HUES48 (cell line): Measurements from ENCODE around the gene MMP15.

ENCODE experiments used
- H3K27ac ChIP-seq: one replicate; pipeline ENCODE4 v1.7.0; 2013; ENCODE audit warnings: low read depth, low read length, inconsistent platforms
- H3K27me3 ChIP-seq: 2 replicates; pipeline ENCODE4 v1.6.1; 2013; ENCODE audit warnings: mild to moderate bottlenecking, low read length; ENCODE audit not compliant: control insufficient read depth, insufficient read depth
- H3K36me3 ChIP-seq: 2 replicates; pipeline ENCODE4 v1.6.1; 2013; ENCODE audit warnings: low read length; ENCODE audit not compliant: control insufficient read depth, insufficient read depth
- H3K4me1 ChIP-seq: 2 replicates; pipeline ENCODE4 v1.6.1; 2013; ENCODE audit warnings: mild to moderate bottlenecking, low read length; ENCODE audit not compliant: control insufficient read depth, insufficient read depth
- H3K4me3 ChIP-seq: 2 replicates; pipeline ENCODE4 v1.5.1; 2013; ENCODE audit warnings: mild to moderate bottlenecking, low read depth, low read length
- H3K9ac ChIP-seq: 2 replicates; pipeline ENCODE4 v1.6.1; 2013; ENCODE audit warnings: mild to moderate bottlenecking, low read depth, low read length, moderate library complexity
- H3K9me3 ChIP-seq: 2 replicates; pipeline ENCODE4 v1.6.1; 2013; ENCODE audit warnings: low read length; ENCODE audit not compliant: control insufficient read depth, insufficient read depth

Gene MMP15

DNA sequence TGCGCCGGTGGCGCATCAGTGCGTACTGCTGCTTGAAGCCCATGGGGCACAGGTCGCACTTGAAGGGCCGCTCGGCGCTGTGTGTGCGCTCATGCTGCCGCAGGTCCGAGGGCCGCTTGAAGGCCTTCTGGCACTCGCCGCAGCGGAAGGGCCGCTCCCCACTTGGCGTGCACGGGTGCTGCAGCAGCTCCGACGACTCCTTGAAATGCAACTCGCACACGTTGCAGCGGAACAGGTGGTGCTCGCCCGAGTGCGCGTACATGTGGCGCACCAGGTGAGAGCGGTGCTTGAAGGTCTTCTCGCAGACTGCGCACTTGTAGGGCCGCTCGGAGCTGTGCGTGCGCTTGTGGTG is 28.4 kb upstream of the MMP15 start:
- Histone ChIP-seq H3K9ac (no peak overlapping the region), H3K4me3 (no peak overlapping the region), H3K27ac (no peak overlapping the region), H3K27me3 (no peaks in the 10 kb centered on the region), H3K9me3 (no peaks in the 10 kb centered on the region), H3K4me1 (peaks cover 12% of the 10 kb centered on the region; the same call in 1 of the 2 replicates), H3K36me3 (peaks cover 23% of the 10 kb centered on the region)

DNA sequence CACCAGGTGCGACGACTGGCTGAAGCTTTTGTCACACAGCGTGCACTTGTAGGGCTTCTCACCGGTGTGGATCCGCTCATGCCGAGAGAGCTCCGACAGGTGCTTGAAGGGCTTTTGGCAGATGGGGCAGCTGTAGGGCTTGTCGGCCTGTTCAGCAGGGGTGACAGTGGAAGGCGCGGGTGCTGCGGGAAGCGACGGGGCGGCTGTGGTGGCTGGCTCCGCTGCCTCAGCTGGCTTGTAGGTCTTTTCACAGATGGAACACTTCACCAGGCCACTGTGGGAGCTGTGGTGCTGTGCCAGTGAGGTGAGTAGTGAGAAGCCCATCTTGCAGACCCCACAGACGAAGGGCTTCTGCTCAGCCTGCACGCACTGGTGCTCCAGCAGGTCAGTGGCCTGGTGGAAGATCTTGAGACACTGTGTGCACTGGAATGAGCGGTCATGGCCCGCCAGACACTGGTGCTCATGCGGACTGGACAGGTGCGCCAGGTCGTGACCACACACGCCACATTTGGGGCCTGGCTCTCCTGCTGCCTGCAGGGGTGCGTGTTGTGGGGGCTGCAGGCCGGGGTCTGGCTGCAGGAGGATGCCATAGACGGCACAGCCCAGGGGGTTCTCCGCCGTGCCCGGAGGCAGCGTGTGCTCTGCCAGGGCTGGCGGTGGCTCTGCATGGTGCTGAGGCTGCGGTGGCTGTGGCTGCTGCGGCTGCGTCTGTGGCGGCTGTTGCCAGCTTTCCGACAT is 27.9 kb upstream of the MMP15 start:
- peaks cover 12% of the 10 kb centered on the region; the same call in 1 of the 2 replicates for H3K4me1 ChIP-seq
- no peak overlapping the region for H3K4me3 ChIP-seq
- no peak overlapping the region for H3K27ac ChIP-seq

DNA sequence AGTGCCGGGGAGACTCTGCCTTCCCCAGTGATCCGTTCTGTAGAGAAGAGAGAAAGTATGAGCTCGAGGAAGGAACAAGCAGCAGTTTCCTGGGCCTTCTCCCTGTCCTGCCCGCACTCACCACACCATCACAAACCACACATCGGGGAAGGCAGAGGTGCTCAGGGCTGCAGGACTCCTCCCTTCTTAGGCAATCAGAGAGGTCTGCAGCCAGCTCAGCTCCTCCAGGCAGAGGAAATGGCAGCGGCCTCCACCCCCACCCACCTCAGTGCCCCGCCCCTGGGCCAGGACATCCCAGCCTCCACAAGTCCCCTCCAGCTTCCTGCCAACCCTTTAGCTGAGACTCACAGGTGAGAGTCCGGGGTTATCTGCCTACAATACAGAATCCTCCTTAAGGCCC is 27.1 kb upstream of the MMP15 start:
- Histone ChIP-seq H3K36me3 (peaks cover 35% of the 10 kb centered on the region), H3K27ac (no peak overlapping the region)

More for the DNA sequence above, 27.9 kb upstream of the MMP15 start:
- Histone ChIP-seq H3K9ac (no peak overlapping the region), H3K27me3 (no peaks in the 10 kb centered on the region), H3K36me3 (peaks cover 27% of the 10 kb centered on the region), H3K9me3 (no peaks in the 10 kb centered on the region)

DNA sequence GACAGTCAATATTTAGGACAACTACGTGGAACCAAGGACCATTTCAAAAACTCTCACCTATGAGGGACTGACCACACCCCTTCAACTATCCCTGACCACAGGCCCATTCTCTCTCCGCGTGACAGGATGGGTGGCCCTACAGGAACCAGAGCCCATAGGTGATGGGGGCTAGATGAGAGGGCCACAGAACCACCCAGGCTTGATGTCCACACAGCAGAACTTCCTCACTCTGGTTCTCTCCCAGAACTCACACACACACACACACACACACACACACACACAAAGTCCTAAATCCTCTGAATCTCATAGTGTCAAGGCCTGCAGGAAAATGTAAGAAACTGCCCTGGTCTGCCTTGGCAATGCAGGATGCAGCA is 26.6 kb upstream of the MMP15 start:
- no peaks in the 10 kb centered on the region for H3K27me3 ChIP-seq
- H3K9me3 ChIP-seq = no peaks in the 10 kb centered on the region
- no peak overlapping the region for H3K27ac ChIP-seq
- H3K4me1 ChIP-seq = peaks cover 12% of the 10 kb centered on the region; the same call in 1 of the 2 replicates
- no peak overlapping the region for H3K4me3 ChIP-seq
- no peak overlapping the region for H3K9ac ChIP-seq
- H3K36me3 ChIP-seq = peaks cover 38% of the 10 kb centered on the region

More for the DNA sequence above, 27.1 kb upstream of the MMP15 start:
- Histone ChIP-seq H3K4me1 (peaks cover 12% of the 10 kb centered on the region; the same call in 1 of the 2 replicates), H3K4me3 (no peak overlapping the region), H3K9ac (no peak overlapping the region), H3K9me3 (no peaks in the 10 kb centered on the region), H3K27me3 (no peaks in the 10 kb centered on the region)

DNA sequence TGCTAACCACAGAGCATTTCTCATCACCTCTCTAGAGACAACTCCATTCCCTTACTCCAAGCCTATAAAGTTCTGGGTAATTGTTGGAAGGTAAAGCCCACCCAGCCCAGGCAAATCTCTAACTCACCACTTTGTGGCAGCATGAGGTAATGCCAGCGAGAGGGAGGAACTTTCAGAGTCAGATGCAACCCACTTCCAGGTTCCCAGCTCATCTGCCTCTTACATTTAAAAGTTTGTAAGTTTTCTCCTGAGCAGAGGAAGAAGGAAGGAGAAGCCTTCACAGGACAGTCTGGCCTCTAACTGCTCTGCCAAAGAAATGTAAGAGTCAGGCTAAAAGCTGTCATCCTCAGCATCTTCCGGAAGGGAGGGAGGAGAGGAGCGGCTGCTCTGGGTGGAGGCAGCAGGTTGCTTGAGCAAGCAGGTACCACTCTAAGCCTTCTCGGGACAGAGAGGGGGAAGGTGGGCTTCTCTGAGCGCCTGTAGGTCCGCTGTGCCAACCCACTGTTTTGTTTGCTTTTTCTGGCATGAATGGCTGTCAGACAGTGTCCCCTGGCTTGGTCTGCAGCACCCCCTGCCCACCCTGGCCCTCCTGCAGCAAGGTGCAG is 26.1 kb upstream of the MMP15 start:
- Histone ChIP-seq H3K9me3 (no peaks in the 10 kb centered on the region), H3K27ac (no peak overlapping the region), H3K36me3 (peaks cover 40% of the 10 kb centered on the region), H3K4me1 (peaks cover 12% of the 10 kb centered on the region; the same call in 1 of the 2 replicates), H3K9ac (no peak overlapping the region), H3K27me3 (no peaks in the 10 kb centered on the region), H3K4me3 (peak overlapping the region; percentile 90)

DNA sequence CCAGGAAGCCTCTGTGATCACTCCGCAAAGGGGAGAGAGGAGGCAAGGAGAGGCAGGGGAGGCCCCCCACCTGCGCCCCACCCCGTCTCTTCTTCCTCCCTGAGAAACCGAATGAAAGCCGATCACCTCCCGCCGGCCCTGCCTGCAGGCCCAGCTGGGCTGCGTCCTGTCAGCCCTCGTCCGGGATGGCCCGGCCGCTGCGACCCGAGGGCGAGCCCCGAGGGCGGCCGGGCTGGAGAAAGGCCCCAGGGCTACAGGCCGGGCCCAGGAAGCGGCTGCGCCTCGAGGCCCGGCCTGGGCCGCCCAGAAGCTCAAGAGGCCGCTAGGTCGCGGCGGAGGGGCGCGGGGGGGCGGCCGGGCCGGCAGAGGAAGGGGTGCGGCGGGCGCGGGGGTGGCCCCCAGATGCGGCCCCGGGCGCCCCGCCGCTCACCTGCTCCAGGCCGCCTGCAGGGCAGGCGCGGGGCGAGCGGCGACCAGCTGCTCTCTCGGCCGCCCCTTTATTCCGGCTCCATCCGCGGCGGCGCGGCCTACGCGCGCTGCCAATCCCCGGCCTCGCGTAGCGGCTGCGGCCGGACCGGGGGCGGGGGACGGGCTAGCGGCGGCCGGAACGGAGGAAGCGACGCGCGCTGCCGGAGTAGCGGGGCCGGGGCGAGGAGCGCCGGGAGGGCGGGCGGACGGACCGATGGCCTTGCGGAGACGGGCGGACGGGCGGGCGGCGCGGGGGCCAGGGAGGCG is 25.4 kb upstream of the MMP15 start, which contains the start of gene ZNF319:
Gene ZNF319, minus strand, starts transcription at position 702 of the 735 bp plus-strand sequence. CDS start 2,407 bp downstream, outside the sequence.
- peak within 1 kb of the TSS; percentile 90 for H3K4me3 ChIP-seq
- peak within 1 kb of the TSS; percentile 86 for H3K27ac ChIP-seq
- H3K27me3 ChIP-seq = no peaks in the 10 kb centered on the region
- H3K9me3 ChIP-seq = no peaks in the 10 kb centered on the region
- H3K9ac ChIP-seq = peak within 1 kb of the TSS; percentile 58
- H3K36me3 ChIP-seq = peaks cover 44% of the 10 kb centered on the region
- peaks cover 12% of the 10 kb centered on the region; the same call in 1 of the 2 replicates for H3K4me1 ChIP-seq

DNA sequence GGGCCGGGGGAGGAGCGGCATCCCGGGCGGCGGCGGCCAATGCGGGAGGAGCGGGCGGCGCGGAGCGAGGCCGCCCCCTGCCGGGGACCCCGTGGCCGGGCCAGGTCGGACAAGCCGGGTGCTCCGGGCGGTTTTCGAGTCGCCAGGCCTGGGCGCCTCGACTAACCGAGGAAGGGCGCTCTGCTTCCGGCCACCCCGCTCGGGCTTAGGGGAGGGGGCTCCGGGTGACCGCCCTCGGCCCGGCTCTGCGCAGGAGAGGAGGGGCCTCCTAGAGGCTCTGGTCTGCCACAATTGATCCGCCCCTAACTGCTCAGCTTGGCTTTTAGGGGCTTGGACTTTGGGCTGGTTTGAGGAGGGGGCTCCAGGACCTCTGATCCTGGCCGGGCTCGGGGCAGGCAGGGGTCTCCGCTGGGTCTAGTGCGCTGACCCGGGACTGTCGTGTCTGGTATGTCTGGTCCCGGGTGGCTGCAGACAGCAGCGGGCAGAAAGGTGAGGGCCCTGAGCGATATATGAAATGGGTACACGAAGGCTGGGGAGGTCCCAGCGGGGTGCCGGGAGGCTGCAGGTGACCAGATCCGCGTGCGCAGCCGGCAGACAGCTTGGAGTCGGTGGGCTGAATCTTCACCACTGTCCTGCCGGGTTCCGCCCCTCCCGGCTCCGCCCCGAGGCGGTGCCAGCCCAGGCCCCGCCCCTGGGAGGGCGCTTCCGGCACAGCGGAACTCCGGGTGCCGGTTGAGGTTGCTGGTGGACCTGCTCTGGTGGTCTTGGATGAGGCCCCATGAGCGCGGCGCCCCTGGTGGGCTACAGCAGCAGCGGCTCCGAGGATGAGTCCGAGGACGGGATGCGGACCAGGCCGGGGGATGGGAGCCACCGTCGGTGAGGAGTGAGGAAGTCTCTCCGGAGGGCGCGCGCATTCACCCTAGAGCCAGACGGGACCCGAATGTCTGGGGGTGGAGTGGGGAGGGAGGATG is 24.6 kb upstream of the MMP15 start, which contains the start of gene USB1:
Gene USB1, plus strand, starts transcription at position 702 of the 971 bp plus-strand sequence. Its CDS starts 77 bp downstream, at position 779.
- H3K9me3 ChIP-seq = no peaks in the 10 kb centered on the region
- H3K27ac ChIP-seq = peak within 1 kb of the TSS; percentile 86
- peak within 1 kb of the TSS; percentile 58 for H3K9ac ChIP-seq
- peaks cover 12% of the 10 kb centered on the region; the same call in 1 of the 2 replicates for H3K4me1 ChIP-seq
- peaks cover 39% of the 10 kb centered on the region for H3K36me3 ChIP-seq
- H3K27me3 ChIP-seq = no peaks in the 10 kb centered on the region
- H3K4me3 ChIP-seq = peak within 1 kb of the TSS; percentile 90

DNA sequence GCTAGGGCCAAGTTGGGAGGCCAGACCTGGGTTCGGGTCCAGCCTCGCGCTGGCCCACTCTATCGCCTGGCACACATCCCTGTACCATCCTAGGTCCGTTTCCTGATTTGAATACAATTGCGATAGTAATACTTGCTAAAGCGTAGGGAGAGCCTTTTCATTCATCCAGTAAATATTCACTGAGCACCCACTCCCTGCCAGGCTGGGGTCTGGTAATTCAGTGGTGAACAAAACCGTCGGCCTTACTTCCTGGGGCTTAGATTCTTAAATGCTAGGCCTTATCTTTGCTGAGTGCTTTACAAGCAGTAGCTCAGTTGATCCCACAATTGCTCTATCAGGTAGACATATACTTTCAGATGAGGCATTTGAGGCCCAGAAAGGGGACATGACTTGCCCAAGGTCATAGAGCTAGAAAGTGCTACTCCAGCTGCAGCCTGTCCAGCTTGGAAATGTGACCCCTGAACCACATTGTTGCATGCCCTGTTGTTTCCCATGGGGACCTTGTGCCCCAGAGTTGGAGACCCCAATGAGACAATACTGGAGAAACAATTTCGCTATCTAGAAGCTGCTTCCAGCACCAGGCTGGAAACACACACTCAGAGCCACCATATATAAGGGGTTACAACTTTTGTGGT is 23.7 kb upstream of the MMP15 start:
- Histone ChIP-seq H3K9ac (no peak overlapping the region), H3K27ac (no peak overlapping the region), H3K4me3 (peak overlapping the region; percentile 90), H3K9me3 (no peaks in the 10 kb centered on the region), H3K27me3 (no peaks in the 10 kb centered on the region), H3K36me3 (peaks cover 33% of the 10 kb centered on the region), H3K4me1 (peaks cover 12% of the 10 kb centered on the region; the same call in 1 of the 2 replicates)

DNA sequence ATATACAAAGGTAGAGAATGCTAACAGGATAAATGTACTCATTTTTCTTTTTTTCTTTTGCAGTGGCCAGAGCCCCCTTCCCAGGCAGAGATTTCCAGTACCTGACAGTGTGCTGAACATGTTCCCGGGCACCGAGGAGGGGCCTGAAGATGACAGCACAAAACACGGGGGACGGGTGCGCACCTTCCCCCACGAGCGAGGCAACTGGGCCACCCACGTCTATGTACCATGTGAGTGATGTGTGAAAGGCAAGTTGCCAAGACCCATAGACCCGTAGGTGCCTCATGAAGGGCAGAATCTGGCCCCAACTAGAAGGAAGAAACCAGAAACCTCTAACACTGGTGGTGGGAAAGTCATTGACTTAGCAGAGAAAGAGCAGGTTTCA is 23.1 kb upstream of the MMP15 start:
- H3K4me3 ChIP-seq = no peak overlapping the region
- no peak overlapping the region for H3K9ac ChIP-seq
- H3K4me1 ChIP-seq = peaks cover 12% of the 10 kb centered on the region; the same call in 1 of the 2 replicates
- H3K9me3 ChIP-seq = no peaks in the 10 kb centered on the region
- no peaks in the 10 kb centered on the region for H3K27me3 ChIP-seq
- peaks cover 28% of the 10 kb centered on the region for H3K36me3 ChIP-seq
- H3K27ac ChIP-seq = no peak overlapping the region

DNA sequence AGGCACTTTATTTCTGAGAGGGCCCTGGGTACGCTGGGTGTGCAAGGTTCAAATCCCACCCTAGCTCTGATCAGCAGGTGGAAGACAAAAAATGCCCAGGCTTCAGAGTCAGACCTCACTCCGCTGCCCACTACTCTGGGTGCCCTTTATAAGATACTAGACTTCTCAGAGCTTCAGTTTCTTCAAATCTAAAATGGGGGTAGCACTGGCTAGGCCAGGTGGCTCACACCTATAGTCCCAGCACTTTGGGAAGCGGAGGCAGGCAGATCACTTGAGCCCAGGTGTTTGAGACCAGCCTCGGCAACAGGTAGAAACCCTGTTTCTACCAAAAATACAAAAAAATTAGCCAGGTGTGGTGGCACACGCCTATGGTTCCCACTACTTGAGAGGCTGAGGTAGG is 22.6 kb upstream of the MMP15 start:
- Histone ChIP-seq H3K4me3 (no peak overlapping the region), H3K9ac (no peak overlapping the region), H3K27me3 (no peaks in the 10 kb centered on the region), H3K9me3 (no peaks in the 10 kb centered on the region), H3K27ac (no peak overlapping the region), H3K4me1 (peaks cover 12% of the 10 kb centered on the region; the same call in 1 of the 2 replicates), H3K36me3 (peaks cover 24% of the 10 kb centered on the region)
